ENCODE results near the gene UBC. TPM values are rescaled to one million over a fixed set of nuclear protein-coding genes. Genes with fewer than 3 reads are reported as not detected.
A peak's percentile ranks its signal among the peaks of the same experiment; 100 is the strongest.

The UBC gene
- total and polyA plus RNA-seq, 9 of the 15 experiments (the other 6 are each of a cell fraction or from before 2014, with no cell fraction given): 533 to 1,153 (median 813) TPM

DNA sequence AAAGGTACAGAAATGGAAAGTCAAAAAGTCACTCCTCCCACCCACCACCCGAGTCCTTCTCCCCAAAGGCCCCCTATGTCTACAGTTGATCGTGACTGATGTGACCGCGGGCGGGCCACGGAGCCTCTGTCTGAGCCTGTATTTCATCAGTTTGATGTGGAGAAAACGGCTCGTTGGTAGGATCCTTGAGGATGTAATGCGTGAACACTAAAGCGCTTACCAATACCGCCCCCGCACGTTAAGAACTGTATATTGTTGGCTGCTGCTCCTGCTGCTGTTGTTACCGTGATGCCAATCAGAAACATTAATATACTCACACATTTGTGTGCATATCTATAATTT is 24.6 kb upstream of the UBC start (continued):
- TF ChIP-seq, protein P1, sequence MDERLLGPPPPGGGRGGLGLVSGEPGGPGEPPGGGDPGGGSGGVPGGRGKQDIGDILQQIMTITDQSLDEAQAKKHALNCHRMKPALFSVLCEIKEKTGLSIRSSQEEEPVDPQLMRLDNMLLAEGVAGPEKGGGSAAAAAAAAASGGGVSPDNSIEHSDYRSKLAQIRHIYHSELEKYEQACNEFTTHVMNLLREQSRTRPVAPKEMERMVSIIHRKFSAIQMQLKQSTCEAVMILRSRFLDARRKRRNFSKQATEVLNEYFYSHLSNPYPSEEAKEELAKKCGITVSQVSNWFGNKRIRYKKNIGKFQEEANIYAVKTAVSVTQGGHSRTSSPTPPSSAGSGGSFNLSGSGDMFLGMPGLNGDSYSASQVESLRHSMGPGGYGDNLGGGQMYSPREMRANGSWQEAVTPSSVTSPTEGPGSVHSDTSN (CRISPR knock-in tag; IDR thresholded peaks at IDR 0.05; ENCODE audit: low read depth): no peak
- TF ChIP-seq, protein P1 (tag; conservative IDR thresholded peaks at IDR 0.05; ENCODE audit: low read depth): peak; percentile 32; the same call in 1 of the 2 replicates
- TF ChIP-seq, protein P2, sequence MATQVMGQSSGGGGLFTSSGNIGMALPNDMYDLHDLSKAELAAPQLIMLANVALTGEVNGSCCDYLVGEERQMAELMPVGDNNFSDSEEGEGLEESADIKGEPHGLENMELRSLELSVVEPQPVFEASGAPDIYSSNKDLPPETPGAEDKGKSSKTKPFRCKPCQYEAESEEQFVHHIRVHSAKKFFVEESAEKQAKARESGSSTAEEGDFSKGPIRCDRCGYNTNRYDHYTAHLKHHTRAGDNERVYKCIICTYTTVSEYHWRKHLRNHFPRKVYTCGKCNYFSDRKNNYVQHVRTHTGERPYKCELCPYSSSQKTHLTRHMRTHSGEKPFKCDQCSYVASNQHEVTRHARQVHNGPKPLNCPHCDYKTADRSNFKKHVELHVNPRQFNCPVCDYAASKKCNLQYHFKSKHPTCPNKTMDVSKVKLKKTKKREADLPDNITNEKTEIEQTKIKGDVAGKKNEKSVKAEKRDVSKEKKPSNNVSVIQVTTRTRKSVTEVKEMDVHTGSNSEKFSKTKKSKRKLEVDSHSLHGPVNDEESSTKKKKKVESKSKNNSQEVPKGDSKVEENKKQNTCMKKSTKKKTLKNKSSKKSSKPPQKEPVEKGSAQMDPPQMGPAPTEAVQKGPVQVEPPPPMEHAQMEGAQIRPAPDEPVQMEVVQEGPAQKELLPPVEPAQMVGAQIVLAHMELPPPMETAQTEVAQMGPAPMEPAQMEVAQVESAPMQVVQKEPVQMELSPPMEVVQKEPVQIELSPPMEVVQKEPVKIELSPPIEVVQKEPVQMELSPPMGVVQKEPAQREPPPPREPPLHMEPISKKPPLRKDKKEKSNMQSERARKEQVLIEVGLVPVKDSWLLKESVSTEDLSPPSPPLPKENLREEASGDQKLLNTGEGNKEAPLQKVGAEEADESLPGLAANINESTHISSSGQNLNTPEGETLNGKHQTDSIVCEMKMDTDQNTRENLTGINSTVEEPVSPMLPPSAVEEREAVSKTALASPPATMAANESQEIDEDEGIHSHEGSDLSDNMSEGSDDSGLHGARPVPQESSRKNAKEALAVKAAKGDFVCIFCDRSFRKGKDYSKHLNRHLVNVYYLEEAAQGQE (IDR thresholded peaks at IDR 0.05; ENCODE audit: borderline replicate concordance): peak; percentile 50; the same call in 1 of the 2 replicates
- TF ChIP-seq, protein P2 (CRISPR knock-in tag; IDR thresholded peaks at IDR 0.05; ENCODE audit: low read depth): no peak
- TF ChIP-seq, protein P3, sequence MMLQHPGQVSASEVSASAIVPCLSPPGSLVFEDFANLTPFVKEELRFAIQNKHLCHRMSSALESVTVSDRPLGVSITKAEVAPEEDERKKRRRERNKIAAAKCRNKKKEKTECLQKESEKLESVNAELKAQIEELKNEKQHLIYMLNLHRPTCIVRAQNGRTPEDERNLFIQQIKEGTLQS (IDR thresholded peaks at IDR 0.05): peak; percentile 25; the same call in 1 of the 2 replicates
- TF ChIP-seq, protein P3 (CRISPR knock-in tag; conservative IDR thresholded peaks at IDR 0.05): no peak
- TF ChIP-seq BCOR (IDR thresholded peaks at IDR 0.05): peak; percentile 61; the same call in 1 of the 2 replicates
- TF ChIP-seq, protein P4, sequence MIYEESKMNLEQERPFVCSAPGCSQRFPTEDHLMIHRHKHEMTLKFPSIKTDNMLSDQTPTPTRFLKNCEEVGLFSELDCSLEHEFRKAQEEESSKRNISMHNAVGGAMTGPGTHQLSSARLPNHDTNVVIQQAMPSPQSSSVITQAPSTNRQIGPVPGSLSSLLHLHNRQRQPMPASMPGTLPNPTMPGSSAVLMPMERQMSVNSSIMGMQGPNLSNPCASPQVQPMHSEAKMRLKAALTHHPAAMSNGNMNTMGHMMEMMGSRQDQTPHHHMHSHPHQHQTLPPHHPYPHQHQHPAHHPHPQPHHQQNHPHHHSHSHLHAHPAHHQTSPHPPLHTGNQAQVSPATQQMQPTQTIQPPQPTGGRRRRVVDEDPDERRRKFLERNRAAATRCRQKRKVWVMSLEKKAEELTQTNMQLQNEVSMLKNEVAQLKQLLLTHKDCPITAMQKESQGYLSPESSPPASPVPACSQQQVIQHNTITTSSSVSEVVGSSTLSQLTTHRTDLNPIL (CRISPR knock-in tag; IDR thresholded peaks at IDR 0.05): no peak
- TF ChIP-seq MAFF (IDR thresholded peaks at IDR 0.05; ENCODE audit: low read length): peak; percentile 6; the same call in 1 of the 2 replicates
- TF ChIP-seq CEBPB (tag; IDR thresholded peaks at IDR 0.05): peak; percentile 49
- no peak for TF ChIP-seq SLC30A9 (CRISPR knock-in tag; IDR thresholded peaks at IDR 0.05)
- TF ChIP-seq ZNF584 (CRISPR knock-in tag; IDR thresholded peaks at IDR 0.05; ENCODE audit: low read depth): no peak
- peak; percentile 14 for TF ChIP-seq HDAC3 (IDR thresholded peaks at IDR 0.05; ENCODE audit: borderline replicate concordance, partially characterized antibody)
- TF ChIP-seq ZNF766 (CRISPR knock-in tag; conservative IDR thresholded peaks at IDR 0.05): peak; percentile 68; the same call in 1 of the 2 replicates
- no peak for TF ChIP-seq RBM15 (IDR thresholded peaks at IDR 0.05; ENCODE audit: insufficient read depth, low read length)
- TF ChIP-seq HDAC6 (IDR thresholded peaks at IDR 0.05; ENCODE audit: low read depth, low read length): no peak

Data from K562 (cell line).